GM18508 (cell line): Measurements from ENCODE around the gene PLCH2.

Experiments used
- ATAC-seq: cut with Tn5 transposase; IDR thresholded peaks from one replicate; pipeline ENCODE4 v1.9.1; 2021; ENCODE audit warnings: moderate number of reproducible peaks; ENCODE audit not compliant: insufficient read depth, unreplicated experiment

The PLCH2 gene

GRCh38 chr1:2474104-2474844, 1.8 kb upstream of the PLCH2 start:
- no peak for ATAC-seq

- ATAC-seq: no peak
These were observed 1.1 kb upstream of the PLCH2 start for GRCh38 chr1:2474933-2475371.

- no peak for ATAC-seq
These were observed 518 bp upstream of the PLCH2 start for GRCh38 chr1:2475571-2475970.

- no peak for ATAC-seq
These were observed 1.2 kb downstream of the PLCH2 start for GRCh38 chr1:2477309-2477708.

GRCh38 chr1:2477791-2478499, 1.9 kb downstream of the PLCH2 start:
- ATAC-seq: no peak

GRCh38 chr1:2479186-2479585, 3.1 kb downstream of the PLCH2 start:
- no peak for ATAC-seq

GRCh38 chr1:2479618-2480017, 3.5 kb downstream of the PLCH2 start:
- ATAC-seq: no peak

- ATAC-seq: no peak
These were observed 4.3 kb downstream of the PLCH2 start for GRCh38 chr1:2480236-2480985.

- ATAC-seq: no peak
These were observed 4.9 kb downstream of the PLCH2 start for GRCh38 chr1:2480986-2481364.

- no peak for ATAC-seq
These were observed 5.8 kb downstream of the PLCH2 start for GRCh38 chr1:2481885-2482284.

GRCh38 chr1:2482588-2482987, 6.5 kb downstream of the PLCH2 start:
- no peak for ATAC-seq

- ATAC-seq: no peak
These were observed 6.9 kb downstream of the PLCH2 start for GRCh38 chr1:2483026-2483425.

- ATAC-seq: no peak
These were observed 7.9 kb downstream of the PLCH2 start for GRCh38 chr1:2483970-2484369.

GRCh38 chr1:2486041-2486440, 10.0 kb downstream of the PLCH2 start:
- ATAC-seq: no peak

- ATAC-seq: no peak
These were observed 10.5 kb downstream of the PLCH2 start for GRCh38 chr1:2486558-2486957.

GRCh38 chr1:2488688-2489087, 12.6 kb downstream of the PLCH2 start:
- no peak for ATAC-seq

GRCh38 chr1:2489615-2490014, 13.5 kb downstream of the PLCH2 start:
- ATAC-seq: no peak

- no peak for ATAC-seq
These were observed 16.0 kb downstream of the PLCH2 start for GRCh38 chr1:2492091-2492490.

- ATAC-seq: no peak
These were observed 17.1 kb downstream of the PLCH2 start for GRCh38 chr1:2493218-2493617.

GRCh38 chr1:2493691-2494322, 17.7 kb downstream of the PLCH2 start:
- ATAC-seq: no peak

- no peak for ATAC-seq
These were observed 18.2 kb downstream of the PLCH2 start for GRCh38 chr1:2494323-2494693.
